ENCODE results near the gene SLC2A10.
A peak's percentile ranks its signal among the peaks of the same experiment; 100 is the strongest.
"Not testable (repeated sequence)": the region's sequence is repeated elsewhere in the genome, so short reads cannot be mapped to it uniquely, and the experiment has no call there.

The SLC2A10 gene

GRCh38 chr20:46709459-46710152 is at the start of gene SLC2A10:
TSS of gene SLC2A10 (plus strand) at chr20:46709649. CDS start at chr20:46709737, 88 bp downstream.
- peak; percentile 59 for DNase-seq (ENCODE audit: low read depth, low spot score)

- no peak for DNase-seq (ENCODE audit: low read depth, low spot score)
These were observed 49.0 kb upstream of the SLC2A10 start for GRCh38 chr20:46660487-46660886.

- DNase-seq (ENCODE audit: low read depth, low spot score): no peak
These were observed 47.8 kb upstream of the SLC2A10 start for GRCh38 chr20:46661659-46662058.

- no peak for DNase-seq (ENCODE audit: low read depth, low spot score)
These were observed 45.9 kb upstream of the SLC2A10 start for GRCh38 chr20:46663531-46663930.

- no peak for DNase-seq (ENCODE audit: low read depth, low spot score)
These were observed 43.8 kb upstream of the SLC2A10 start for GRCh38 chr20:46665602-46666001.

- no peak for DNase-seq (ENCODE audit: low read depth, low spot score)
These were observed 43.1 kb upstream of the SLC2A10 start for GRCh38 chr20:46666306-46666705.

- no peak for DNase-seq (ENCODE audit: low read depth, low spot score)
These were observed 42.5 kb upstream of the SLC2A10 start for GRCh38 chr20:46666818-46667515.

GRCh38 chr20:46670228-46670584 is 39.2 kb upstream of the SLC2A10 start:
- DNase-seq (ENCODE audit: low read depth, low spot score): no peak

- no peak for DNase-seq (ENCODE audit: low read depth, low spot score)
These were observed 38.6 kb upstream of the SLC2A10 start for GRCh38 chr20:46670585-46671584.

- DNase-seq (ENCODE audit: low read depth, low spot score): no peak
These were observed 37.4 kb upstream of the SLC2A10 start for GRCh38 chr20:46671866-46672542.

GRCh38 chr20:46672543-46673148 is 36.8 kb upstream of the SLC2A10 start:
- DNase-seq (ENCODE audit: low read depth, low spot score): no peak

- DNase-seq (ENCODE audit: low read depth, low spot score): no peak
These were observed 35.8 kb upstream of the SLC2A10 start for GRCh38 chr20:46673394-46674252.

GRCh38 chr20:46674253-46675083 is 35.0 kb upstream of the SLC2A10 start:
- DNase-seq (ENCODE audit: low read depth, low spot score): peak; percentile 73

- DNase-seq (ENCODE audit: low read depth, low spot score): not testable (repeated sequence)
These were observed 32.7 kb upstream of the SLC2A10 start for GRCh38 chr20:46676649-46677316.

GRCh38 chr20:46677608-46678007 is 31.8 kb upstream of the SLC2A10 start:
- no peak for DNase-seq (ENCODE audit: low read depth, low spot score)

GRCh38 chr20:46678516-46678915 is 30.9 kb upstream of the SLC2A10 start:
- no peak for DNase-seq (ENCODE audit: low read depth, low spot score)

- DNase-seq (ENCODE audit: low read depth, low spot score): no peak
These were observed 28.8 kb upstream of the SLC2A10 start for GRCh38 chr20:46680684-46681031.

GRCh38 chr20:46681032-46681854 is 28.2 kb upstream of the SLC2A10 start:
- DNase-seq (ENCODE audit: low read depth, low spot score): peak; percentile 80

Data from ELF-1 (cell line).